Kidney (tissue), 14 donors: ENCODE measurements around the gene GAS7. TPM values are rescaled to one million over a fixed set of nuclear protein-coding genes. Genes with fewer than 3 reads are reported as not detected.

Experiments
- DNase-seq, 5 donors: peaks; one replicate each; pipeline ENCODE4 v3.0.0-alpha.2; 2013 to 2020
- FAIRE-seq: peaks from 2 replicates; lab custom pipeline; 2012; peaks lifted over from hg19 to GRCh38; lab: Jason Lieb, UNC
- H3K27ac ChIP-seq, 2 donors: one replicate each; pipeline ENCODE4 v1.7.0; 2013; ENCODE audit warnings: low read depth in 2 of 2, low read length in 2 of 2, inconsistent platforms in 1 of 2
- H3K27me3 ChIP-seq: one replicate; pipeline ENCODE4 v1.7.1; 2013; ENCODE audit warnings: low read length, inconsistent platforms; ENCODE audit not compliant: control insufficient read depth, insufficient read depth
- H3K36me3 ChIP-seq, 3 donors: one replicate each; pipeline versions ENCODE4 v1.7.0 to v1.7.1; 2013; ENCODE audit warnings: low read length in 3 of 3, control low read depth in 1 of 3, inconsistent platforms in 1 of 3; ENCODE audit not compliant: insufficient read depth in 3 of 3, control insufficient read depth in 2 of 3
- H3K4me1 ChIP-seq, 3 donors: one replicate each; pipeline versions ENCODE4 v1.7.0 to v1.7.1; 2013; ENCODE audit warnings: low read length in 3 of 3, inconsistent platforms in 1 of 3, low read depth in 1 of 3; ENCODE audit not compliant: control insufficient read depth in 2 of 3, insufficient read depth in 2 of 3
- H3K4me3 ChIP-seq, 3 donors: one replicate each; pipeline versions ENCODE4 v1.7.0 to v1.8.1; 2013; ENCODE audit warnings: low read length in 3 of 3, control low read depth in 1 of 3, inconsistent platforms in 1 of 3
- H3K9ac ChIP-seq, 3 donors: one replicate each; pipeline versions ENCODE4 v1.7.0 to v1.7.1; 2013; ENCODE audit warnings: low read length in 3 of 3, control low read depth in 1 of 3, inconsistent platforms in 1 of 3
- H3K9me3 ChIP-seq, 3 donors: one replicate each; pipeline versions ENCODE4 v1.7.0 to v1.7.1; 2013; ENCODE audit warnings: low read length in 3 of 3, control low read depth in 1 of 3, inconsistent platforms in 1 of 3; ENCODE audit not compliant: control insufficient read depth in 2 of 3, insufficient read depth in 1 of 3
- CTCF ChIP-seq: IDR thresholded peaks from 3 replicates; pipeline ENCODE4 v1.5.1; 2012; ENCODE audit warnings: mild to moderate bottlenecking, moderate library complexity, borderline replicate concordance; ENCODE audit not compliant: insufficient read depth; ENCODE audit errors: extremely low read depth
- intact Hi-C: fragments of 100-400 bp; cut with DNase I; formaldehyde crosslinking; loops from one replicate; pipeline ENCODE4 v1.11.1; 2022
- polyA plus RNA-seq: library from polyadenylated mRNA; stranded (reverse); fragments of 350-450 nt; fragmentation: Illumina TruSeq; extraction: RNeasy Lipid Tissue Mini Kit (QIAGEN cat#74804); gene quantifications from one replicate; pipeline ENCODE4 v1.2.3, GENCODE V29; 2014; ENCODE audit warnings: low read depth, low replicate concordance; ENCODE audit not compliant: insufficient read depth
- total RNA-seq: library from RNA; stranded (reverse); fragmentation: NEBNext Ultra II Directional; extraction: Animal tissue kit (Norgen Biotek cat#: 25700); gene quantifications from one replicate; pipeline ENCODE4 v1.2.1, GENCODE V29; 2021
- donor health status: control.
- donor health status: control.
- donor health status: control.
- donor health status: control.
- donor health status: control.
- donor health status: DM: yes; HTN: yes; CAD: no.
- donor health status: Normal renal cell carcinoma (clear cell type).

GAS7 gene
- total and polyA plus RNA-seq, 2 donors from 2014 or later, result 1.1 to 20.5 TPM

GRCh38 chr17:10053782-10054540 lies 144.4 kb downstream of the GAS7 start:
- intact Hi-C loops, result no loop called here
- Histone ChIP-seq H3K4me3 (no peak overlapping the region), H3K9me3 (no peaks in the 10 kb centered on the region), H3K27ac (no peak overlapping the region), H3K9ac (no peak overlapping the region), H3K27me3 (no peaks in the 10 kb centered on the region), H3K36me3 (no peaks in the 10 kb centered on the region), H3K4me1 (no peaks in the 10 kb centered on the region)
- FAIRE-seq, result no peak
- no peak for TF ChIP-seq CTCF
- peak in 1 of 5 donors; percentile 9 for DNase-seq

GRCh38 chr17:10052106-10052813 lies 146.1 kb downstream of the GAS7 start:
- Histone ChIP-seq H3K9me3 (no peaks in the 10 kb centered on the region), H3K27ac (no peak overlapping the region), H3K27me3 (no peaks in the 10 kb centered on the region), H3K4me1 (no peaks in the 10 kb centered on the region), H3K4me3 (no peak overlapping the region), H3K36me3 (no peaks in the 10 kb centered on the region), H3K9ac (no peak overlapping the region)
- intact Hi-C loops, result no loop called here
- DNase-seq (peak in 3 of 5 donors; percentile 46 to 58 (median 57)), FAIRE-seq (no peak)
- no peak for TF ChIP-seq CTCF

- H3K36me3 ChIP-seq, result no peaks in the 10 kb centered on the region
- DNase-seq (no peak), FAIRE-seq (no peak)
- no peaks in the 10 kb centered on the region for H3K4me1 ChIP-seq
- no peaks in the 10 kb centered on the region for H3K9me3 ChIP-seq
- intact Hi-C loops, result no loop called here
- no peaks in the 10 kb centered on the region for H3K27me3 ChIP-seq
- TF ChIP-seq CTCF, result no peak
- no peak overlapping the region for H3K9ac ChIP-seq
- no peak overlapping the region for H3K27ac ChIP-seq
- no peak overlapping the region for H3K4me3 ChIP-seq
Measured at GRCh38 chr17:10051112-10051511, 147.3 kb downstream of the GAS7 start.
